Ovary (tissue), 9 donors: ENCODE measurements around the gene PPP1R2. TPM values are rescaled to one million over a fixed set of nuclear protein-coding genes. Genes with fewer than 3 reads are reported as not detected.

Source experiments
- DNase-seq, 5 donors: peaks; one replicate each; pipeline ENCODE4 v3.0.0-alpha.2; 2019 to 2020
- H3K27ac ChIP-seq, 2 donors: fragments of 200-600 bp; one replicate each; pipeline versions ENCODE4 v1.5.1 to v1.8.0; 2019 to 2022
- H3K27me3 ChIP-seq: fragments of 200-600 bp; one replicate; pipeline ENCODE4 v1.8.0; 2022
- H3K36me3 ChIP-seq: fragments of 200-600 bp; sonication (generic); one replicate; pipeline ENCODE4 v1.5.1; 2019
- H3K4me1 ChIP-seq: one replicate; pipeline ENCODE4 v1.8.1; 2013; ENCODE audit warnings: mild to moderate bottlenecking, moderate library complexity; ENCODE audit not compliant: insufficient read depth
- H3K4me3 ChIP-seq: fragments of 200-600 bp; sonication (generic); one replicate; pipeline ENCODE4 v1.5.1; 2017
- H3K9me3 ChIP-seq, 2 donors: fragments of 200-600 bp in 1 of 2; sonication (generic) in 1 of 2; one replicate each; pipeline versions ENCODE4 v1.5.1 to v1.8.1; 2013 to 2019; ENCODE audit warnings: mild to moderate bottlenecking in 1 of 2, moderate library complexity in 1 of 2
- EP300 ChIP-seq: sonication (generic); formaldehyde crosslinking; IDR thresholded peaks from one replicate; pipeline ENCODE4 v1.6.1; 2017; ENCODE audit warnings: antibody characterized with exemption
- POLR2A ChIP-seq: fragments of 450-650 bp; IDR thresholded peaks from one replicate; pipeline ENCODE4 v1.6.1; 2017; ENCODE audit warnings: antibody characterized with exemption, mild to moderate bottlenecking, moderate library complexity
- WGBS, 3 donors: extraction: QIAGEN DNeasy Blood & Tissue Kit in 1 of 3; methylation state at CpG; one replicate each; pipeline versions ENCODE4 v1.1.5 to v1.1.7; 2013 to 2017; 5-methylcytosine and 5-hydroxymethylcytosine counted together
- intact Hi-C, 4 donors: fragments of 100-400 bp; cut with DNase I; formaldehyde crosslinking; loops; one replicate each; pipeline versions ENCODE4 v1.11.0 to v1.15.1; 2022 to 2023
- polyA plus RNA-seq, 2 donors: library from polyadenylated mRNA; stranded (reverse); fragments of 200-250 nt in 1 of 2; fragments of 350-450 nt in 1 of 2; fragmentation: Illumina TruSeq in 1 of 2; extraction: RNeasy Lipid Tissue Mini Kit (QIAGEN cat#74804) in 1 of 2; gene quantifications; one replicate each; pipeline ENCODE4 v1.2.3, GENCODE V29; 2013 to 2014
- small RNA-seq: library from RNA; depleted of rRNA; stranded (forward); fragments of <200 nt; gene quantifications from one replicate; pipeline ENCODE3, GENCODE V24; 2016
- total RNA-seq, 7 donors: library from RNA; depleted of rRNA in 2 of 7; stranded (reverse); fragments of >200 nt in 2 of 7; fragmentation: NEBNext Ultra II Directional in 3 of 7; extraction: Animal tissue kit (Norgen Biotek cat#: 25700) in 3 of 7; gene quantifications; one replicate each; pipeline versions ENCODE4 v1.1.0 to v1.2.4, GENCODE V29; 2016 to 2023
- TF ChIP-seq, protein P1 (sequence below), 3 donors: fragments of 450-650 bp in 2 of 3; fragments of 200-600 bp in 1 of 3; IDR thresholded peaks; one replicate each; pipeline versions ENCODE4 v1.5.1 to v1.8.0; 2016 to 2022; ENCODE audit warnings: antibody characterized with exemption in 3 of 3, mild to moderate bottlenecking in 1 of 3
- donor health status: DM: no; HTN: no; CAD: no; lungs with moderate emphysema.
- donor health status: DM: no; HTN: no; CAD: no.
- donor health status: Bipolar disorder and iron deficiency.
- donor health status: DM: yes; HTN: yes; CAD: no.
- donor health status: DM: no; HTN: no; CAD: no.
- donor health status: DM: yes; HTN: yes; CAD: no.

Gene PPP1R2
- total and polyA plus RNA-seq, 9 donors = 22.5 to 50.2 (median 40.6) TPM

GRCh38 chr3:195466251-195466650, 76.9 kb downstream of the PPP1R2 start:
- DNase-seq = no peak
- Histone ChIP-seq H3K36me3 (no peaks in the 10 kb centered on the region), H3K9me3 (no peaks in the 10 kb centered on the region), H3K4me1 (peaks cover 2% of the 10 kb centered on the region), H3K27ac (no peak overlapping the region), H3K27me3 (no peaks in the 10 kb centered on the region), H3K4me3 (no peak overlapping the region)
- TF ChIP-seq, protein P1, sequence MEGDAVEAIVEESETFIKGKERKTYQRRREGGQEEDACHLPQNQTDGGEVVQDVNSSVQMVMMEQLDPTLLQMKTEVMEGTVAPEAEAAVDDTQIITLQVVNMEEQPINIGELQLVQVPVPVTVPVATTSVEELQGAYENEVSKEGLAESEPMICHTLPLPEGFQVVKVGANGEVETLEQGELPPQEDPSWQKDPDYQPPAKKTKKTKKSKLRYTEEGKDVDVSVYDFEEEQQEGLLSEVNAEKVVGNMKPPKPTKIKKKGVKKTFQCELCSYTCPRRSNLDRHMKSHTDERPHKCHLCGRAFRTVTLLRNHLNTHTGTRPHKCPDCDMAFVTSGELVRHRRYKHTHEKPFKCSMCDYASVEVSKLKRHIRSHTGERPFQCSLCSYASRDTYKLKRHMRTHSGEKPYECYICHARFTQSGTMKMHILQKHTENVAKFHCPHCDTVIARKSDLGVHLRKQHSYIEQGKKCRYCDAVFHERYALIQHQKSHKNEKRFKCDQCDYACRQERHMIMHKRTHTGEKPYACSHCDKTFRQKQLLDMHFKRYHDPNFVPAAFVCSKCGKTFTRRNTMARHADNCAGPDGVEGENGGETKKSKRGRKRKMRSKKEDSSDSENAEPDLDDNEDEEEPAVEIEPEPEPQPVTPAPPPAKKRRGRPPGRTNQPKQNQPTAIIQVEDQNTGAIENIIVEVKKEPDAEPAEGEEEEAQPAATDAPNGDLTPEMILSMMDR (IDR thresholded peaks at IDR 0.05) = no peak
- TF ChIP-seq POLR2A (no peak), EP300 (no peak)
- intact Hi-C loops = no loop called here
- 56 to 68% (median 59%) methylated on average over 4 of the region's 4 CpGs for whole genome bisulfite sequencing, 3 donors

Small RNAs within 50 kb of the gene (small RNA-seq; reads per million reads assigned to genes)
- gene RN7SL73P (not detected), gene RNU6ATAC24P (not detected)

Other genes starting within 250 kb of the PPP1R2 start
- gene ACAP2, start 100.3 kb downstream of the PPP1R2 start, total RNA-seq = 10 to 100 TPM; 42.4 to 66.8 (median 53.5) TPM
- 10 to 100 TPM; 15.1 to 21.1 TPM for gene ACAP2, start 100.3 kb downstream of the PPP1R2 start, polyA plus RNA-seq
- gene APOD, start 40.6 kb upstream of the PPP1R2 start, total RNA-seq = 100 to 1,000 TPM in 3 of 7 donors, 10 to 100 TPM in 4; 38.0 to 191 (median 98.7) TPM
- gene APOD, start 40.6 kb upstream of the PPP1R2 start, polyA plus RNA-seq = 100 to 1,000 TPM; 161 to 748 TPM
- 10 to 100 TPM in 5 of 7 donors, 1 to 10 TPM in 2; 5.7 to 25.5 (median 11.3) TPM for gene MUC20, start 177.7 kb upstream of the PPP1R2 start, total RNA-seq
- 1 to 10 TPM; 1.5 to 5.3 TPM for gene MUC20, start 177.7 kb upstream of the PPP1R2 start, polyA plus RNA-seq